GM19397 (cell line): ENCODE data around the gene CNGA3.
"Not testable (repeated sequence)": the region's sequence is repeated elsewhere in the genome, so short reads cannot be mapped to it uniquely, and the experiment has no call there.

Experiments
- ATAC-seq: cut with Tn5 transposase; IDR thresholded peaks from one replicate; pipeline ENCODE4 v1.9.1; 2021; ENCODE audit warnings: mild to moderate bottlenecking, moderate library complexity; ENCODE audit not compliant: unreplicated experiment

CNGA3 gene

GRCh38 chr2:98395977-98396376 lies 49.7 kb downstream of the CNGA3 start:
- ATAC-seq = no peak

- no peak for ATAC-seq
Measured at GRCh38 chr2:98396745-98397355, 50.6 kb downstream of the CNGA3 start.

- ATAC-seq = no peak
Measured at GRCh38 chr2:98399140-98399539, 52.9 kb downstream of the CNGA3 start.

- no peak for ATAC-seq
Measured at GRCh38 chr2:98403878-98404277, 57.6 kb downstream of the CNGA3 start.

GRCh38 chr2:98404556-98405250 lies 58.4 kb downstream of the CNGA3 start:
- no peak for ATAC-seq

- ATAC-seq = no peak
Measured at GRCh38 chr2:98405301-98405700, 59.0 kb downstream of the CNGA3 start.

- no peak for ATAC-seq
Measured at GRCh38 chr2:98408155-98408554, 61.9 kb downstream of the CNGA3 start.

- no peak for ATAC-seq
Measured at GRCh38 chr2:98412751-98413458, 66.6 kb downstream of the CNGA3 start.

- ATAC-seq = not testable (repeated sequence)
Measured at GRCh38 chr2:98414246-98414645, 68.0 kb downstream of the CNGA3 start.

- not testable (repeated sequence) for ATAC-seq
Measured at GRCh38 chr2:98415719-98416248, 69.5 kb downstream of the CNGA3 start.

- no peak for ATAC-seq
Measured at GRCh38 chr2:98416383-98417159, 70.3 kb downstream of the CNGA3 start.

- no peak for ATAC-seq
Measured at GRCh38 chr2:98419544-98419943, 73.3 kb downstream of the CNGA3 start.

- no peak for ATAC-seq
Measured at GRCh38 chr2:98419977-98420725, 73.9 kb downstream of the CNGA3 start.

GRCh38 chr2:98422449-98422848 lies 76.2 kb downstream of the CNGA3 start:
- no peak for ATAC-seq

- ATAC-seq = no peak
Measured at GRCh38 chr2:98426771-98427170, 80.5 kb downstream of the CNGA3 start.

- no peak for ATAC-seq
Measured at GRCh38 chr2:98432145-98432544, 85.9 kb downstream of the CNGA3 start.

- ATAC-seq = no peak
Measured at GRCh38 chr2:98433363-98433964, 87.2 kb downstream of the CNGA3 start.

GRCh38 chr2:98434492-98434891 lies 88.2 kb downstream of the CNGA3 start:
- ATAC-seq = no peak

GRCh38 chr2:98435670-98436069 lies 89.4 kb downstream of the CNGA3 start:
- ATAC-seq = not testable (repeated sequence)

GRCh38 chr2:98436734-98437133 lies 90.5 kb downstream of the CNGA3 start:
- ATAC-seq = no peak
